CD4-positive, alpha-beta T cell treated with Interleukin-6 at 100 ng/mL for 8 hours (primary cell): ENCODE results near the gene ATP6V0E1.
A peak's percentile ranks its signal among the peaks of the same experiment; 100 is the strongest.

Source experiments
- DNase-seq: peaks from one replicate; pipeline ENCODE4 v3.0.0-alpha.2; 2020; ENCODE audit warnings: mixed read lengths, low spot score

Gene ATP6V0E1

GRCh38 chr5:172956936-172957335 lies 26.6 kb upstream of the ATP6V0E1 start:
- DNase-seq = no peak

DNA sequence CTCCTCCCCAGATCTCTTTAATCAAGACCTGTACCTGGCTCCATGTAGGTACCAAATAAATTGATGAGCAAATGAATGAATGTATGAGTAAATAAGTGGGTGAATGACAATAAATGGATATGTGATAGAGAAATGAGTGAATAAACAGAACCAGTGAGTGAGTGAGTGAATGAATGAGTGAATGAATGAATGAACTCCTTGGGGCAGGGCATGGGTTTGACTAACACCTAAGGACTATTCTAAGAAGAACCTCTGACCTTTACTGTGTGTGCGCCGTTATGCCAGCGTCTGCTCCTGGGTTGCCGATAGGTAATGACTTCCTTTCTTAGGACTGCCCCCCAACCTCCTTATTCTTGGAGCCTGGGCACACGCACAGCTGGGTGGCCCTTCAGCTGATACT lies 26.1 kb upstream of the ATP6V0E1 start:
- DNase-seq = no peak

- DNase-seq = peak; percentile 54
Observed at GRCh38 chr5:172958331-172959046, 25.1 kb upstream of the ATP6V0E1 start.

DNA sequence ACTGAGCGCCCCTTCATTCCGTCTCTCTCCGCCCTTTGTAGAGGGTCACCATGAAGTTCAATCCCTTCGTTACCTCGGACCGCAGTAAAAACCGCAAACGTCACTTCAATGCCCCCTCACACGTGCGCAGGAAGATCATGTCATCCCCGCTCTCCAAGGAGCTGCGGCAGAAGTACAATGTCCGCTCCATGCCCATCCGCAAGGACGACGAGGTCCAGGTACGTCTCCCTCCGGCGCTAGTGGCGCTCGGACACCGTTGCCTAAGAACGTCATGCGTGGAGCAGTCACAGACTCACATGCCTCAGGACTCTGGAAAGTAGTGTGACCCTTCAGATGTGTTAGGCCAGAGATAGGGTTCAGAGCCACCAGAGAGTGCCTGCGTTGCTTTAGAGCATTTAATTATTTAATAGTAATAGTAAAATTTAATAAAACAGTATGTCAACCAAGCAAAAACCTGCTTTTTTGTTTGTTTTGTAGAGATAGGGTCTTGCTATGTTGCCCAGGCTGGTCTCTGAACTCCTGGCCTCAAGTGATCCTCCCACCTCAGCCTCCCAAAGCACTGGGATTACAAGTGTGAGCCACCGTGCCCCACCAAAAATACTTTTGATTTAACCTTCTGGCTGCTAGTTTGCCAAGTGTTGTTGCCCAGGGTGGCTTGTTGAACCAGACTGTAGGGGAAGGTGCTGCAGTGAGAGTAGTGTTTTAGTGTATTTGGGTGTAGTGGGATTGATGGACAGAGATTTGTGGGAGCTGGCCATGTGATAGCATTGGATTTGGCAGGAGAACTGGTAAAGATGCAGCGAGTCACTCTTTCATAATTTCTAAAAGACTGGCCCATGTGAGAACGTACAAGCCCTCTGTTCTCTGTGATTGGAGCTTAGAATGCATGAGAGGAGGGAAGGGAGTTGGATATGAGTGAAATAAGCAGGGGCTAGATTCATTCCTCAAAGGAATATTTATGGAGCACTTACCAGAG lies 23.5 kb upstream of the ATP6V0E1 start:
- DNase-seq = no peak

DNA sequence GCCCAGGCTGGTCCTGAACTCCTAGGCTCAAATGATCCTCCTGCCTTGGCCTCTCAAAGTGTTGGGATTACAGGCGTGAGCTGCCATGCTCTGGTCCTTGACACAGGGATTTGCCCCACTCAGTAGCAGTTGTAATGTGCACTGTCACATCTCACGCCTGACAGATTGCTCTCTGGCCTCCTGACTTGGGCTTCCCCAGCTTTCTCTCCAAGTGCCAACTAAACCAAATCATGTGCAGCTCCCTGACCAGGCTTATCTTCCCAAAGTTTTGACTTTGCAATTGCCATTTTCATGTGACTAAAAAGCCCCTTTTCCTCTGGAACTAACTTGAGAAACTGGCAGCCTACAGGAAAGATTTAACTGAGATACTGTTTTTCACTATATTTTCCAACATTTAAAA lies 13.7 kb upstream of the ATP6V0E1 start:
- no peak for DNase-seq

GRCh38 chr5:172971482-172971881 lies 12.1 kb upstream of the ATP6V0E1 start:
- DNase-seq = no peak

- DNase-seq = no peak
Observed at GRCh38 chr5:172972552-172972951, 11.0 kb upstream of the ATP6V0E1 start.

GRCh38 chr5:172973127-172973916 lies 10.2 kb upstream of the ATP6V0E1 start:
- no peak for DNase-seq

DNA sequence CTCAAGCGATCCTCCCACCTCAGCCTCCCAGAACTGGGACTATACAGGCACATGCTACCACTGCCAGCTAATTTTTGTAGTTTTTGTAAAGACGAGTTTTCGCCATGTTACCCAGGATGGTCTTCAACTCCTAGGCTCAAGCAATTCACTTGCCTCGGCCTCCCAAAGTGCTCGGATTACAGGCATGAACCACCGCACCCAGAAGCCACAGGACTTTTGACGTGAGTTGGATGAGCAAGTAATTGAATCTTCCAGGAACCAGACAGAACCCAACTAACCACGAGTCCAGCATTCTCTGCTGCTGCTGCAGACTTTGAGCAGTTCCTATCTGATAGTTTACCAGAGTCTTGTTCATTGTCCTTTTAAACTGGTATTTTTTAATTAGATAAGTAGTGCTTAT lies 9.6 kb upstream of the ATP6V0E1 start:
- no peak for DNase-seq

GRCh38 chr5:172975289-172975688 lies 8.3 kb upstream of the ATP6V0E1 start:
- no peak for DNase-seq

GRCh38 chr5:172979778-172980177 lies 3.8 kb upstream of the ATP6V0E1 start:
- DNase-seq = no peak

- DNase-seq = no peak
Observed at GRCh38 chr5:172981931-172982330, 1.6 kb upstream of the ATP6V0E1 start.

GRCh38 chr5:172984244-172984953 lies 828 bp downstream of the ATP6V0E1 start:
- peak; percentile 68 for DNase-seq

DNA sequence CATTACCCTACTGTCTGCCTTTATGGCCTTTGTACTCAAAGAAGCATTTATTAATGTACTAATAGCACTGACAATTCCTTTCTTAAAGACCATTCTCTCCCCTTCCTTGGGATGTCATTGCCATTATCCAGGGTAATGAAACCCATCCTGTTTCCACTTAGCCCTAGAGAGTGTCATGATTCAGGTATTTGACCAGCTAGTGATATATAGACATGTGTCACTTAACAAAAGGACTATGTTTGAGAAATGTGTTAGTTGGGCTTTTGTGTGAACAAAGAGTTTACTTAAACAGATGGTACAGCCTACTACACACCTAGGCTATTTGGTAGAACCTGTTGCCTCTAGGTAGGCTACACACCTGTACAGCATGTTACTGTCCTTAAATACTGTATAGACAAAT lies 2.0 kb downstream of the ATP6V0E1 start:
- DNase-seq = no peak

- no peak for DNase-seq
Observed at GRCh38 chr5:172988276-172988675, 4.7 kb downstream of the ATP6V0E1 start.

- DNase-seq = no peak
Observed at GRCh38 chr5:172990776-172991175, 7.2 kb downstream of the ATP6V0E1 start.

GRCh38 chr5:172994405-172994804 lies 10.8 kb downstream of the ATP6V0E1 start:
- DNase-seq = no peak

DNA sequence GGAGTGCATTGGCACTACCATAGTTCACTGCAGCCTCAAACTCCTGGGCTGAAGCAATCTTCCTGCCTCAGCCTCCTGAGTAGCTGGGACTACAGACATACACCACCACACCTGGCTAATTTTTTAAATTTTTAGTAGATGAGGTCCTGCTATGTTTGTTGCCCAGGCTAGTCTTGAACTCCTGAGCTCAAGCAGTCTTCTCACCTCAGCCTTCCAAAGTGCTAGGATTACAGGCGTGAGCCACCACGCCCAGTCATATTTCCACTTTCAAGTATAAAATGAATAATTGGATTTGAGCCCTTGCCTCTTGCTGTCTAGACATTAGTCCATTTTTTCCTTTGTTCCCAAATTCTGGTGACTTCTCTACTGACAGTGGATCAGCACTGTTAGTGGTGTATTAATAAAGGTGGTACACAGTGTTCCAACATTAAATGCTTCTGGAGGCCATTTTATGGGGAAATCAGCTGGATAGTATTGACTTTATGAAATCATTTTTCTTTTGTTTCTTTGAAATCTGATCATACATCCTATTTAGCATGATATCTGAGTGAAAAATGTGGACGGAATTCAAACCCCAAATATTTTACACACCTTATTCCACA lies 15.9 kb downstream of the ATP6V0E1 start:
- no peak for DNase-seq

GRCh38 chr5:172999974-173000373 lies 16.4 kb downstream of the ATP6V0E1 start:
- DNase-seq = no peak

GRCh38 chr5:173001229-173001841 lies 17.8 kb downstream of the ATP6V0E1 start:
- DNase-seq = no peak

DNA sequence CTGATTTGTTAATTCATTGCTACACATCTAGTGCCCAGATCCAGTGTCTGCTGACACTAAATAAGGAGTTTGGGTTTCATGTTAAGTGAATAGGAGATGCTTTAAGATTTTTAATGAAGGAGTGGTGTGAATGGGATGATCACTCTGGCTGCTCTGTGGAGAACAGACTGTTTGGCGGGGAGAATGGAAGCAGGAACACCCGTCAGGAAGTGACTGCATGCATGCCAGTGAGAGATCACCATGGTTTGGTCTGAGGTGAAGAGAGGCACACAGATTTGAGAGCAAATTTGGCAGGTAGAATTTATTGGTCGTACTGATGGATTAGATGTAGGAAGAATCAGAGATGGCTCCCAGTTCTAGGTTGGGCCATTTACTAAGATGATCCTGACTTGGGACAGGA lies 19.8 kb downstream of the ATP6V0E1 start:
- DNase-seq = no peak
